ENCODE results near the gene CRIM1.

The CRIM1 gene

GRCh38 chr2:36480636-36481035 lies 125.1 kb downstream of the CRIM1 start:
- H4K8ac ChIP-seq (ENCODE audit: low read length): no peak overlapping the region
- H3K9me3 ChIP-seq (ENCODE audit: control insufficient read depth, low read length): peaks cover 23% of the 10 kb centered on the region
- no peak overlapping the region for H3K9ac ChIP-seq (ENCODE audit: low read length)
- H2BK15ac ChIP-seq (ENCODE audit: low read depth, poor library complexity, severe bottlenecking): no peak overlapping the region
- no peak overlapping the region for H2BK5ac ChIP-seq (ENCODE audit: low read depth, low read length, poor library complexity, severe bottlenecking)
- peaks cover 21% of the 10 kb centered on the region for H3K4me1 ChIP-seq (ENCODE audit: control insufficient read depth, insufficient read depth, low read depth, low read length)
- no peak overlapping the region for H3K4ac ChIP-seq (ENCODE audit: low read depth in 1 of 2, low read length in 2 of 2)
- H2AFZ ChIP-seq (ENCODE audit: low read depth, low read length): no peak overlapping the region
- H3K27ac ChIP-seq (ENCODE audit: low read length, poor library complexity, severe bottlenecking): no peak overlapping the region
- no peak overlapping the region for H2AK5ac ChIP-seq (ENCODE audit: low read length, severe bottlenecking)
- H2BK120ac ChIP-seq (ENCODE audit: low read depth, low read length): no peak overlapping the region
- H3K79me1 ChIP-seq (replicated peaks; ENCODE audit: low read length, poor library complexity, severe bottlenecking): peaks cover 14% of the 10 kb centered on the region
- no peak overlapping the region for H3K4me2 ChIP-seq (ENCODE audit: low read length, poor library complexity, severe bottlenecking)
- H3K23ac ChIP-seq (ENCODE audit: low read length in 2 of 2): no peak overlapping the region
- no peak overlapping the region for H3K4me3 ChIP-seq (ENCODE audit: insufficient read depth in 1 of 2, low read depth in 1 of 2, low read length in 2 of 2)
- WGBS: 65% methylated on average over 2 of the region's 2 CpGs
- no peak overlapping the region for H4K91ac ChIP-seq (ENCODE audit: low read length)
- peaks cover 23 to 70% of the 10 kb centered on the region in 2 experiments for H3K36me3 ChIP-seq (ENCODE audit: control insufficient read depth in 1 of 2, insufficient read depth in 2 of 2, low read depth in 1 of 2, low read length in 2 of 2)
- no peaks in the 10 kb centered on the region for H3K27me3 ChIP-seq (ENCODE audit: control insufficient read depth in 1 of 2, insufficient read depth in 1 of 2, low read length in 2 of 2)
- no peak overlapping the region for H3K18ac ChIP-seq (ENCODE audit: low read depth in 1 of 2, low read length in 2 of 2)
- H3K14ac ChIP-seq (ENCODE audit: low read length in 2 of 2): no peak overlapping the region
- H2BK12ac ChIP-seq (ENCODE audit: low read length in 2 of 2): no peak overlapping the region
- no peak for DNase-seq

- peak overlapping the region; percentile 59 for H4K8ac ChIP-seq (ENCODE audit: low read length)
- peak overlapping the region; percentile 38 for H2AK5ac ChIP-seq (ENCODE audit: low read length, severe bottlenecking)
- peak overlapping the region; percentile 0 for H3K27ac ChIP-seq (ENCODE audit: low read length, poor library complexity, severe bottlenecking)
- no peak for DNase-seq
- H3K36me3 ChIP-seq (ENCODE audit: control insufficient read depth in 1 of 2, insufficient read depth in 2 of 2, low read depth in 1 of 2, low read length in 2 of 2): peaks cover 22 to 60% of the 10 kb centered on the region in 2 experiments
- peaks cover 21% of the 10 kb centered on the region for H3K4me1 ChIP-seq (ENCODE audit: control insufficient read depth, insufficient read depth, low read depth, low read length)
- no peak overlapping the region for H2BK12ac ChIP-seq (ENCODE audit: low read length in 2 of 2)
- no peaks in the 10 kb centered on the region for H3K27me3 ChIP-seq (ENCODE audit: control insufficient read depth in 1 of 2, insufficient read depth in 1 of 2, low read length in 2 of 2)
- H2BK5ac ChIP-seq (ENCODE audit: low read depth, low read length, poor library complexity, severe bottlenecking): no peak overlapping the region
- H3K4ac ChIP-seq (ENCODE audit: low read depth in 1 of 2, low read length in 2 of 2): no peak overlapping the region
- H2BK15ac ChIP-seq (ENCODE audit: low read depth, poor library complexity, severe bottlenecking): no peak overlapping the region
- no peak overlapping the region for H3K9ac ChIP-seq (ENCODE audit: low read length)
- H3K18ac ChIP-seq (ENCODE audit: low read depth in 1 of 2, low read length in 2 of 2): no peak overlapping the region
- H3K4me2 ChIP-seq (ENCODE audit: low read length, poor library complexity, severe bottlenecking): no peak overlapping the region
- no peak overlapping the region for H2AFZ ChIP-seq (ENCODE audit: low read depth, low read length)
- no peak overlapping the region for H3K4me3 ChIP-seq (ENCODE audit: insufficient read depth in 1 of 2, low read depth in 1 of 2, low read length in 2 of 2)
- H2BK120ac ChIP-seq (ENCODE audit: low read depth, low read length): no peak overlapping the region
- peak overlapping the region; percentile 52 for H4K91ac ChIP-seq (ENCODE audit: low read length)
- 92% methylated on average over 5 of the region's 5 CpGs for whole genome bisulfite sequencing
- H3K14ac ChIP-seq (ENCODE audit: low read length in 2 of 2): no peak overlapping the region
- H3K79me1 ChIP-seq (replicated peaks; ENCODE audit: low read length, poor library complexity, severe bottlenecking): peaks cover 14% of the 10 kb centered on the region
- H3K9me3 ChIP-seq (ENCODE audit: control insufficient read depth, low read length): peaks cover 12% of the 10 kb centered on the region
- H3K23ac ChIP-seq (ENCODE audit: low read length in 2 of 2): no peak overlapping the region
Measured at GRCh38 chr2:36481709-36482108, 126.1 kb downstream of the CRIM1 start.

GRCh38 chr2:36482576-36483214 lies 127.1 kb downstream of the CRIM1 start:
- no peak overlapping the region for H4K91ac ChIP-seq (ENCODE audit: low read length)
- no peak overlapping the region for H2BK120ac ChIP-seq (ENCODE audit: low read depth, low read length)
- no peak overlapping the region for H3K9ac ChIP-seq (ENCODE audit: low read length)
- no peak overlapping the region for H2AFZ ChIP-seq (ENCODE audit: low read depth, low read length)
- no peaks in the 10 kb centered on the region for H3K27me3 ChIP-seq (ENCODE audit: control insufficient read depth in 1 of 2, insufficient read depth in 1 of 2, low read length in 2 of 2)
- peak; percentile 95 for DNase-seq
- H3K27ac ChIP-seq (ENCODE audit: low read length, poor library complexity, severe bottlenecking): peak overlapping the region; percentile 77
- no peak overlapping the region for H3K4ac ChIP-seq (ENCODE audit: low read depth in 1 of 2, low read length in 2 of 2)
- H3K4me2 ChIP-seq (ENCODE audit: low read length, poor library complexity, severe bottlenecking): no peak overlapping the region
- peaks cover 10% of the 10 kb centered on the region for H3K79me1 ChIP-seq (replicated peaks; ENCODE audit: low read length, poor library complexity, severe bottlenecking)
- no peak overlapping the region for H3K4me3 ChIP-seq (ENCODE audit: insufficient read depth in 1 of 2, low read depth in 1 of 2, low read length in 2 of 2)
- no peak overlapping the region for H3K23ac ChIP-seq (ENCODE audit: low read length in 2 of 2)
- 38% methylated on average over 2 of the region's 4 CpGs for WGBS
- peaks cover 16% of the 10 kb centered on the region for H3K4me1 ChIP-seq (ENCODE audit: control insufficient read depth, insufficient read depth, low read depth, low read length)
- peaks cover 13 to 51% of the 10 kb centered on the region in 2 experiments for H3K36me3 ChIP-seq (ENCODE audit: control insufficient read depth in 1 of 2, insufficient read depth in 2 of 2, low read depth in 1 of 2, low read length in 2 of 2)
- H2BK5ac ChIP-seq (ENCODE audit: low read depth, low read length, poor library complexity, severe bottlenecking): no peak overlapping the region
- H3K14ac ChIP-seq (ENCODE audit: low read length in 2 of 2): no peak overlapping the region
- no peak overlapping the region for H3K18ac ChIP-seq (ENCODE audit: low read depth in 1 of 2, low read length in 2 of 2)
- H3K9me3 ChIP-seq (ENCODE audit: control insufficient read depth, low read length): peaks cover 2% of the 10 kb centered on the region
- peak overlapping the region in 1 of 2 experiments; percentile 19 for H2BK12ac ChIP-seq (ENCODE audit: low read length in 2 of 2)
- H4K8ac ChIP-seq (ENCODE audit: low read length): no peak overlapping the region
- H2BK15ac ChIP-seq (ENCODE audit: low read depth, poor library complexity, severe bottlenecking): no peak overlapping the region
- no peak overlapping the region for H2AK5ac ChIP-seq (ENCODE audit: low read length, severe bottlenecking)

- no peaks in the 10 kb centered on the region for H3K27me3 ChIP-seq (ENCODE audit: control insufficient read depth in 1 of 2, insufficient read depth in 1 of 2, low read length in 2 of 2)
- no peak overlapping the region for H2BK15ac ChIP-seq (ENCODE audit: low read depth, poor library complexity, severe bottlenecking)
- peaks cover 11 to 47% of the 10 kb centered on the region in 2 experiments for H3K36me3 ChIP-seq (ENCODE audit: control insufficient read depth in 1 of 2, insufficient read depth in 2 of 2, low read depth in 1 of 2, low read length in 2 of 2)
- peak overlapping the region in 1 of 2 experiments; percentile 9 for H3K4ac ChIP-seq (ENCODE audit: low read depth in 1 of 2, low read length in 2 of 2)
- peak overlapping the region in 1 of 2 experiments; percentile 28 for H3K23ac ChIP-seq (ENCODE audit: low read length in 2 of 2)
- H2BK120ac ChIP-seq (ENCODE audit: low read depth, low read length): no peak overlapping the region
- peak overlapping the region; percentile 79 to 86 for H3K18ac ChIP-seq (ENCODE audit: low read depth in 1 of 2, low read length in 2 of 2)
- no peak overlapping the region for H3K4me2 ChIP-seq (ENCODE audit: low read length, poor library complexity, severe bottlenecking)
- peak overlapping the region; percentile 77 for H3K27ac ChIP-seq (ENCODE audit: low read length, poor library complexity, severe bottlenecking)
- WGBS: 57% methylated on average over 4 of the region's 4 CpGs
- H3K9ac ChIP-seq (ENCODE audit: low read length): no peak overlapping the region
- peaks cover 10% of the 10 kb centered on the region for H3K79me1 ChIP-seq (replicated peaks; ENCODE audit: low read length, poor library complexity, severe bottlenecking)
- H4K8ac ChIP-seq (ENCODE audit: low read length): no peak overlapping the region
- H3K4me1 ChIP-seq (ENCODE audit: control insufficient read depth, insufficient read depth, low read depth, low read length): peaks cover 17% of the 10 kb centered on the region
- peak overlapping the region; percentile 99 for H2AK5ac ChIP-seq (ENCODE audit: low read length, severe bottlenecking)
- H2BK5ac ChIP-seq (ENCODE audit: low read depth, low read length, poor library complexity, severe bottlenecking): peak overlapping the region; percentile 68
- DNase-seq: no peak
- no peak overlapping the region for H3K4me3 ChIP-seq (ENCODE audit: insufficient read depth in 1 of 2, low read depth in 1 of 2, low read length in 2 of 2)
- no peak overlapping the region for H4K91ac ChIP-seq (ENCODE audit: low read length)
- H2AFZ ChIP-seq (ENCODE audit: low read depth, low read length): no peak overlapping the region
- peak overlapping the region in 1 of 2 experiments; percentile 88 for H2BK12ac ChIP-seq (ENCODE audit: low read length in 2 of 2)
- no peaks in the 10 kb centered on the region for H3K9me3 ChIP-seq (ENCODE audit: control insufficient read depth, low read length)
- H3K14ac ChIP-seq (ENCODE audit: low read length in 2 of 2): peak overlapping the region in 1 of 2 experiments; percentile 46
Measured at GRCh38 chr2:36483290-36483689, 127.7 kb downstream of the CRIM1 start.

Data from mesenchymal stem cell (in vitro differentiated cells and primary cell).